Nucleus accumbens (tissue), 56 donors: ENCODE results near the gene MCU.
"Not testable (repeated sequence)": the region's sequence is repeated elsewhere in the genome, so short reads cannot be mapped to it uniquely, and the experiment has no call there.

ENCODE experiments used
- DNase-seq, 56 donors: peaks; one replicate each; lab custom pipeline; 2025; lab: John Stamatoyannopoulos, UW

Gene MCU

DNA sequence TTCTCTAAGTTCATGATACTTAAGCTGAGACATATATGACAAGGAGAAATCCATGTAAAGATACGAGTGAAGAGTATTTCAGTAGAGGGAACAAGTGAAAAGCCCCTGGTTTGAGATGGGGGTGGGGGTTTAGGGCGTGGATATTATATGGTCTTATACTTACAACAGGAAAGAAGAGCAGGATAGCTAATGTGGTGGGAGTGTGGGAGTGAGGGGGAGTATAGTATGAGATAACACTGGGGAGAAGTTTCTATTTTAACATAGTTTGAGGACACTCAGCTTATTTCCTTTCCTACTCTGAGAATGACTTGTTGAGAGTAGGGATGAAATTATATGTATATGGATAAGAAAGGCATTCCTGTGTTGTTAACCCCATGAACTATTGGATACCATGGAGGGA lies 36.5 kb downstream of the MCU start:
- no peak for DNase-seq

DNA sequence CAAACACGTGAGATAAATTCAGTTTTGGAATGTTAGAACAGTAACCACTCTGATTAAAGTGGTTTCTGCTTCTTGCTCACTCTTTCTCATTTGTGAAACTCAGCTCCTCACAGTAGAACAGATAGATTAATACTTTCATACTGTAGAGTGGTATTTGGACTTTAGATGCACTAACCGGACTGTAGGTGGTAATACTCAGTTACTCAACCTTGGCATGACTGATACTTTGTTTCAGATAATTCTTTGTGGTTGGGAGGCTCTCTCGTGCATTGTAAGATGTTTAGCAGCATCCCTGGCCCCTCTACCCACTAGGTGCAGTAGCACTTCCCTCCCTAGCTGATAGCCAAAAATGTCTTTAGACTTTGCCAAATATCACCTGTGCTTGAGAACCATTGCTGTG lies 37.6 kb downstream of the MCU start:
- no peak for DNase-seq

DNA sequence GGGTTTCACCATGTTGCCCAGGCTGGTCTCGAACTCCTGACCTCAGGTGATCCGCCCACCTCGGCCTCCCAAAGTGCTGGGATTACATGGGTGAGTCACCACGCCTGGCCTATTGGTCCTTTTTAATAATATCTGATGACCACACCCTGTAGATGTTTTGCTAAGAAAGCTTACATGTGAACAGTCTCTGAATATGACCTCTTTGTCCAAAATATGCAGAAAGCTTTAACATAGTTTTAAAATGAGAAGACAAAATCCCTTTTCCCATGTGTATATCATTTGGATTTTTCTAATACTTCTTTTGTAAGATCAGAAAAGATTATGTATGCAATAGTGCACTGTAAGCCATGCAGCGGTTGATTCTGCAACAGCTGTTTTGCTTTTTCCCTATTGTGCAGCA lies 38.5 kb downstream of the MCU start:
- no peak for DNase-seq

DNA sequence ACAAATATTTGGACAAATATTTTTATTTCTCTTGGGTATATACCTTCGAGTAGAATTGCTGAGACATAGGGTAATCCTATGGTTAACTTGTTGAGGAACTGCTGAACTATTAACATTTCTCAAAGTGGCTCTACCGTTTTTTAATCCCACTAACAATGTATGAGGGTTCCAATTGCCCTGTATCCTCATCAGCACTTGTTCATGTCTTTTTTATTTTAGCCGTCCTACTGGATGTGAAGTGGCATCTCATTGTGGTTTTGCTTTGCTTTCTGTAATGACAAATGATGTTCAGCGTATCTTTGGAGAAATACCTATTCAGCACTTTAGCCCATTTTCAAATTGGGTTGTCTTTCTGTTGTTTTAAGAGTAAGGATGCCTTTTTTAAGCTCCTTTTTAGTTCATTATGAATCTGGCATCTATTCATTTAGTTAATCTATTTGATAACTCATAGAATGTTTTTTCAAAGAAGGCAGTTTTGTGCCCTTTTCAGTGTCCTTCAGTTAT lies 40.0 kb downstream of the MCU start:
- no peak for DNase-seq

DNA sequence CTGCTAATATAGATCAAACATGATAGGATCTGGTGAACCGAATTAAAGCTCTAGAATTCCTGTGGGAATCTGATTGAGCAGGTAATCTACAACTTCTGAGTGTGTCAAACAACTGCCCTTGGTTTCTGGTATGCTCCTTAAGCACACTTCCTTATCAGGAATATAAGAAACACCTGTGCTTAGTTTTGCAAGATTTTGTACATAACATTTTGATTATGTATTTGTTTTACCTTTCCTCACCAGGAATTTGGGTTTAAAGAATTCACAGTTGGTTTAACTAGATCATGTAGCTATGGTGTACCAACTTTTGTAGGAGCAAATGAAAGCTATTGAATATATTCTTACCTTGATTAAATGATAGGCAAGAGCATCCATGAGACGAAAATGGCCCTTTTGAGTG lies 40.6 kb downstream of the MCU start:
- no peak for DNase-seq

DNA sequence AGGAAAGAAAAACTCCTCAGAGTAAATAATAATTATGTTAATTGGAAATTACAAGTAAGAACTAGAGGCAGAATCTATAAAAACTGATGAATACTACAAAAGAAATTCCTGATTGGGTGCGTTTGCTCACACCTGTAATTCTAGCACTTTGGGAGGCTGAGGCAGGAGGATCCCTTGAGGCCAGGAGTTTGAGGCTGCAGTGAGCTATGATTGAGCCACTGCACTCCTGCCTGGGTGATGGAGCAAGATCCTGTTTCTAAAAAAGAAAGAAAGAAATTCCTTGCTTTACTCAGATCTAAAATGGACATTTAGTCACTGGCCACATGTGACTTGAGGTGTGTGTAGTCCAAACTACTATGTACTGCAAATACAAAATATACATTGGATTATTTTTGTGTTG lies 42.0 kb downstream of the MCU start:
- no peak for DNase-seq

DNA sequence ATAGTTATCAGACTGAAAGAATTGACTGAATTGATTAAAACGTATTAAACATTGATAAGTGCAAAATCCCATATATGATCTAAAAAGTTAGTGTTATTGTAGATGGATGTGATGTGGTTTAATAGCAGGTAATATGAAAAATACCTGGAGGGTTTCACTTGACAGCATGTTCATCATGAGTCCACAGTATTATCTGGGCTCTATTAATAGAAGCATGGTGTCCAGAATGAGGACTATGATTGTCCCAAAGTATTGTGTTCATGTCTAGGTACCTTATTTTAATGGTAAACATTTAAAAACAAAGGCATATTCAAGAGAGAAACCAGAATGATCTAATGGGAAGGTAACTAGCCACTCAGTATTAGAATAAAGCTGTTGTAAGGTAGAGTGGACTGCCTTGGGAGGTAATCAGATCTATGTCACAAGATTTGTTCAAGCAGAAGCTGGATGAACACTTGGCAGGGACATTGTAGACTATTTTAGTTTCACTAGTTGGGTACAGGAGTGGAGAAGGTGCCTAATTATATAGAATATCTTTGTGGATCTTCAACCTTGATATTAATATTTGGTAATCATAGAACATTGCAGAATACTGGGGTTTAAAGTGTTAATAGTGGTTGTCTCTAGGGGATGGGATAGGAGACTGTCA lies 43.5 kb downstream of the MCU start:
- DNase-seq = no peak

DNA sequence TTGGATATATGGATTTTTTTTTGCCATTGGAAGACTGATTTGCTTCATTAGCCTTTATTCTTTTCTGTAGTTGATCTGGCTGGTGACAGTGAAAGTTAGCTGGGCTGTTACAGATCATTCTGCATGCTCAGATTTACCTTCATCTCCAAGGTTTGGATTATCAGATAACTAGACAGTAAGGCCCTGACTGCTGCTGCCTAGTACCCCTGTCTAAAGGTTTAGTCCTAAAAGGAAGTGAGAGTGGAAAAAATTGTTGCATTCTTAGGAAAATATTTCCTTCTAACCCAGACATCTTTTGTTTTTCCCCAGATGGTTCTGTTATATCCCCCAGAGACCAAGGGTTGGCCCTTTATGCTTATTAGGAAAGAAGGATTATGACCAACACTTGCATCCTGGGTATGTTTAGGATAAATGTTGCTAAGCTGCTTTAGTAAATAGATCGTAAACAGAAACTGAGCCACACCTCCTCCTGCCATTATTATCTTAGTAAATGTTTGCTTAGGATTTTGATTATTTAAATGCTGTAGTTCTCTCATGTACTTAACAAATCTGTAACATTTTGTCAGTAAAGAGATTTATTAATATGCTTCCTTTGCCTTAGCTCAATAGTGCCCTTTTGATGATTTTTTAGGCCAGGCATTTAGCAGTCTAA lies 44.4 kb downstream of the MCU start:
- DNase-seq = no peak

DNA sequence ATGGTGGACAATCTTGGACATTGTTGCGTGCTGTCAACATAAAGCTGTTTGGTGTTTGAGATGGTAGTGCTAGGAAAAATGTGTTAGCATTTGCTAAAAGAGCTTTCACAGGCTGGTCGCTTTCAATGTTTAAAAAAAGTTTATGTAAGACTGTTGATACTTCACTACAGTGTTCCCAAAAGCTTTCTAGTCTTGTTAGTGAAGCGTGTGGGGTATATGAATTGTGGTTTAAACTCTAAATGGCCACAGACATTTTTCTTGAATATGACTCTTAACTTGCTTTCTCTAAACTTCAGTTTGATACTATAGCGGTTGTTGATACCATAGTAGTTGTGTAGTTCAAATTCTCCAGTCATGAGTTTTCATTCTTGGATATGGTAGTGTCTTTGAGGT lies 44.9 kb downstream of the MCU start:
- DNase-seq = no peak

DNA sequence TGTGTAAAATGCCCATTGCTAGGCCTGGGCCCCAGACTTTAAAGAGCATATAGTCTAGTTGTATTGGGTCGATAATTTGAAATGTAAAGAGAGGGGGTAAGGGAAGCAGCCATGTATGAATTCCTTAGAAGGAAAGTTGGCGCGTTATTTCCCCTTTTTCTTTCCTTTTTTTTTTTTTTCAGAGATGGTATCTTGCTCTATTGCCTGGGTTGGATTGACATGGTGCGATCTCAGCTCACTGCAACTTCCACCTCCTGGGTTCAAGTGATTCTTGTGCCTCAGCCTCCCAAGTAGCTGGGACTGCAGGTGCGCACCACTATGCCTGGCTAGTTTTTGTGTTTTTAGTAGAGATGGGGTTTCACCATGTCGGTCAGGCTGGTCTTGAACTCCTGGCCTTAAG lies 45.4 kb downstream of the MCU start:
- DNase-seq = not testable (repeated sequence)

DNA sequence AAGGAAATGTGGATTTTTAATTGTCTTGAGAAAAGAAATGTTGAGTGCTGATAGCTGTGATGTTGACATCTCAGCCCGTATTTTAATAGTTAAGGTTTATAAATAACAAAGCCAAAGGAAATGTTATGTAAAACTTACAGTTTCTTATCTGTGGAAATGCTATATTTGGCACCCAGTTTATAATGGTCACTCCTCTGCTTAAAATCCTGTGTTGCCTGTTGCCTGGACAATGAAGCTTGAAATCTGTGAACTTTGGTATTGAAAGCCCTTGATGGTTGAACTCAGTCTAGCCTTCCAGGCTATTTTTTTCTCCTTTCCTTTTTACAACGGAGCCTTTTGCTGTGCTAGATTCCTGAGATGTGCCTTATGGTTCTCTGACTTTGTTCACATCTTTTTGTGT lies 46.5 kb downstream of the MCU start:
- DNase-seq = no peak

DNA sequence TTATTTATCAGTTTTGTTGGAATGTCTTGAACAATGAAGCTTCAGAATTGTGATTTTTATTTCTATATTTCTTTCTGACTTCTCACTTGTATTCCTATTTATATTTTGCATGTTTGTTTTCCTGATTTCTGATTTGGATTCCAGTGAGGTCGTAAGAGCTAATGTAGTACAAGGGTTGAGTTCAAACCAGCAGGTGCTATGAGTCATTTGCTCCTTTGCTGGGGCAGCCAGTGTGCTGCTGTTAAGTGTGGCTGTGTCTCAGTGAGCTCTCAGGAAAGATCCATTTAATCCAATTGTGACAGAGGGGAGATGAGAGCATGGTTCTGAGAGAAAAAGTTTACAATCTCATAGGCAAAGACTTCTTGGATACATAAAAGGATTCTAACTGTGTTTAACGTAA lies 48.6 kb downstream of the MCU start:
- no peak for DNase-seq

DNA sequence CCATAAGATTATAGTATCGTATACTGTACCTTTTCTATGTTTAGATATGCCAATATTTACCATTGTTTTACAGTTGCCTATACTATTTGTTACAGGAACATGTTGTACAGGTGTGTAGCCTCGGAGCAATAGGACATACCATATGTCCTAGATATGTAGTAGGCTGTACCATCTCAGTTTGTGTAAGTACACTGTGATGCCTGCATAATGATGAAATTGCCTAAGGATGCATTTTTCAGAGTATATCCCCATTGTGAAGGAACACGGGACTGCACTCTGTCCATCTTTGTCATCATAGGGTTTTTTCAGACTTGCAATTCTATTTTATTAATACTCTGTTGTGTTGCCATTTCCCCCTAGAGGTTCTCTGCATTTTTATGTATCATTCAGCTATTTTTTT lies 50.1 kb downstream of the MCU start:
- DNase-seq = no peak

DNA sequence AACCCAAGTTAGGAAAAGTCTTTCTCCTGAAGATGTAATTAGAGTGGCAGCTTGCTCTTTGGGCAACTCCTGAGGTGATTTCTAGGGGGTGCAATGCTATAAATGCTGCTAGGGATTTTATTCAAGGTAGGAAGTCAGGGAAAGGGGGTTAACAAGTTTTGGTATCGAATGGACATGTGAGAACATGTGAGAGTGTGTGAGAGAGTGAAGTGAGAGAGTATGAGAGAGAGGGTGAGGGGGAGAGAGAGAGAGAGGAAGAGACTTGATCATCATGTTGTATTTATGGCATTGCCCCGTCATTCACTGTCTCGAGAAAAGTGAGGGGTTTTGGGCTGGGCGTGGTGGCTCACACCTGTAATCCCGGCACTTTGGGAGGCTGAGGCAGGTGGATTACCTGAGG lies 50.9 kb downstream of the MCU start:
- DNase-seq = no peak

DNA sequence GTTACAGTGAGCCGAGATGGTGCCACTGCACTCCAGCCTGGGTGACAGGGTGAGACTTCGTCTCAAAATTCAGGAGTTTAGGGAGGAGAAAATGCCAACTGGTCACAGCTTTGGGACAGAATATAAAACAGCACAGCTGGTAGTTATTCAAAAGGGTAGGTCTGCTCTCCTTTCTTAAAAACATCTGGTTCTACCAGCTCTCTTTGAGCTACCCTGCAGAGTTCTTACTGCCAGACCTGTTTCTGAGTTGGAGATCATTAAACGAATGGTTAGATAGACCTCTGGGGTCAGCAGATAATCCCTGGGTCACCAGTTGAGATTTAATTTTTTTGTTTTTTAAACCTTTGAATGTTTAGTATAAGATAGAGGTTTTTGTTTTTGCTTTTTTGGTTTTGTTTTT lies 52.6 kb downstream of the MCU start:
- no peak for DNase-seq

DNA sequence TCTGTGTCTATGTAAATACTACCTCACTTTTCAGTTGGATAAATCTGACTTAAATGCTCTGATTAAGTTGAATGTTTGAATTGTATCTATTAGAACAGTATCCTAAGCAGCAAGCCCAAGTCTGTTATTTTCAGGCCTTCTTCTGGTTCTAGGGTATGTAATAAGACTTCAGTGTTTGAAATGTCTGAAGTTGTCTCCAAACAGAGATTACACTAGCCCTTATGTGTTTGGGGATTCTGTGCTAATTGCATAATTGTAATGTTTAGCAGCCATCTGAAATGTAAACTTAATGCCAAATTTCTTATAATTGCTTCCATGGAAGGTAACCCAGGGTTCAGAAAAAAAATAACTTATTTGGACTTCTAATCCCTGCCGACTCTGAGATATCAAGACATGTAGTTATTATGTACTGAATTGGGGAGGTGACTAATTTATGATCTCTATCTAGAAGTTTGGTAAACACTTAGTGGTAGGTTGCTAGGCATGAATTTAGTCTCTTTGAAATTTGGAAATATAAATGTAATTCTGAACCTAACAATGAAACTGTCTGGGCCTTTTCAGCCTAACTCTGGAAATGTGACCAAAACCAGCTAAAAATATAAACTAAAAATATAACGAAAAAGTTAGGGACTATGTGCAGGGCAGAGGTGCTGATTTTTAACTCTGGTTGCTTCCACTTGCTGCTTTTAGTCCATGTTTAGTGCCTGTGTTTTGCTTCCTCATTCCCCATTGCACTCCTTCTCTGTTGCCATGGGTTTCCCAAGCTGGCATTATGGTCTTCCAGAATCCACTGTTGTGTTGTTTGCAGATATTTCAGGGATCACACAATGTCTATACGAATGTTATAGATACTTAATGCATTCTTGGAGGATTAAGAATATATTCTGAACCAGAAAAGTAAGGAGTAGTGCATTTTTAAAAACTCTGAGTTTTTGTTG lies 54.8 kb downstream of the MCU start:
- DNase-seq = no peak

DNA sequence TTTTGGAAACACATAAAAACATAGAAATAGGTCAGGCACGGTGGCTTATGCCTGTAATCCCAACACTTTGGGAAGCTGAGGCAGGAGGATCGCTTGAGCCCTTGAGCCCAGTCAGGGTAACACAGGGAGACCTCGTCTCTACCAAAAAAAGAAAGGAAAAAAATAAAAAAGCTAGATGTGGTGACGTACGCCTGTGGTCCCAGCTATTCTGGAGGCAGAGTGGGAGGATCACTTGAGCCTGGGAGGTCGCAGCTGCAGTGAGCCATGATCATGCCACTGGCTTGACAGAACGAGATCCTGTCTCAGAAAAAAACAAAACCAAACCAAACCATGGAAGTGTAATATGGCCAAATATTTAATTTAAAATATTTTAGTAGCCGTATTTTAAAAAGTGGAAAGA lies 55.6 kb downstream of the MCU start:
- no peak for DNase-seq

DNA sequence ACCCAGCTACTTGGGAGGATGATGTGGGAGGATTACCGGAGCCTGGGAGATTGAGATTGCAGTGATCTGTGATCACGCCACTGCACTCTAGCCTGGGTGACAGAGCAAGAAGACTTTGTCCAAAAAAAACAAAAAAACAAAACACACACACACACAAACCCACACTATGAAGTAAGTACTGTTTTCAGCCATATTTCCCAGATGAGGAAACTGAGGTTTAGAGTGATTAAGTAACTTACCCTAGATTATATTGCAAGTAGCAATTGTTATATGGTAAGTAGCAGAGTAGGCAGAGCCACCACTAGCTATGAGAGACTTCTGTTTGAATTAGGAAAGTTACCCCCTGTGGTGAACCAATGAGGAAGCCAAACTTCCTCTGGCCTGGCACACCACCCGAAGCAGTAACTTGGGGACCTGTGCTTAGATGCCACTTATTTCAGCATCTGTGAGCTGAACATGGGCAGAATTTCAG lies 61.9 kb downstream of the MCU start:
- no peak for DNase-seq

DNA sequence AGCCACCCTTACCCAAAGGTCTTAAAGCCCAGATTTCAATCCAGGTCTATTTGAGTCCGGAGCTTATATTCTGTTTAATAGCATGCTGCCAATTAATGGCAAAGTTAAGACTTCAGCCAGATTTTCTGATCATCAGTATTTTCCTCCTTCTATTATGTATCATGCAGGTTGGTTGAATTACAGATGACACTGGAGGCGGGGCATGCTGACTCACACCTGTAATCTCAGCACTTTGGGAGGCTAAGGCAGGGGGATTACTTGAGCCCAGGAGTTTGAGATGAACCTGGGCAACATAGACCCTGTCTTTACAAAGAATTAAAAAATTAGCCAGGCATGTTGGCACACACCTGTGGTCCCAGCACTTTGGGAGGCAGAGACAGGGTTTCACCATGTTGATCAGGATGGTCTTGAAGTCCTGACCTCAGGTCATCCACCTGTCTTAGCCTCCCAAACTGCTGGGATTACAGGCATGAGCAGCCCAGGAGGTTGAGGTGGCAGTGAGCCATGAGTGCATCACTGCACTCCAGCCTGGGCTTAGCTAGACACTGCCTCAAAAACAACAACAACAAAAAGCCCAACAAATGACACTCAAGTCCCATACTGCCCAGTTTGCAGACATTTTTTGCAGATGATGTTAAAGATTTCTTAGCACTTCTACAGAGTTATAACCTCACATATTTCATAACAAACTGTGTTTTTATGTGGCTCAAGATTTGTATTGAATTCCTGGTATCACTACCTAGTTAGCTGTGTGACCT lies 62.5 kb downstream of the MCU start:
- DNase-seq = no peak

DNA sequence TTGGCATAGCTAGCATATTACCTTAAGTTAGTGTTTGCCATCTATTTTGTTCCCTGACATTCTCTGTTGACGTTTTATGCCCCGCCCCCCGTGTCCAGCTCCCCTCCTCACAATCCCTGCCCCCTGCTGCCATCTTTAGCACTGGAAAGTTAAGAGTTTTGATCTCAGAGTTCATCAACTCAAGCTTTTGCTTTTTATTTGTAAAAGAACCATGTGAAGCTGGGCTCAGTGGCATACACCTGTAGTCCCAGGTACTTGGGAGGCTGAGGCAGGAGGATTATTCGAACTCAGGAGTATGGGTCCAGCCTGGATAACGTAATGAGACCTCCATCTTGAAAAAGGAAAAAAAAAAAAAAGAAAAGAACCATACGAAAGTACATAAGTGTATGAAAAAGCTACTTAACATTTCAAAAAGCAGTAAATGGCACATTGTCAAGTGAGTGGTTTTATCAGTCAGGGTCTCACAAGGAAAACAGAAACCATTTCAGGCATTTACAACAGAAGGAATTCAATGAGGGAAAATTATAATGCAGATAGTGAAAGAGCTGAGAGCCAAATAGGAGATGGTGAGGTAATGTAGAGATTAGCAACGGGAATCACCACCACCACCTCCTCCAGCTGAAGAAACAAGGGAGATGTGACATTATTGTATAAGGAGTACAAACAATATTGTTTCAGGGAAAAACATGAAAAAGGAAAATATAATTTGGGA lies 64.9 kb downstream of the MCU start:
- DNase-seq = no peak
